LNCaP clone FGC (cell line): Measurements from ENCODE around the gene LRRK1.

Experiments
- DNase-seq: peaks from one replicate; pipeline ENCODE4 v3.0.0-alpha.2; 2011; ENCODE audit warnings: low read depth
- H3K4me3 ChIP-seq: 2 replicates; pipeline ENCODE4 v1.5.1; 2011; ENCODE audit warnings: mild to moderate bottlenecking, low read depth, low read length, control low read depth
- TF ChIP-seq, protein P1 (sequence below): IDR thresholded peaks from 2 replicates; pipeline ENCODE4 v1.5.1; 2012; ENCODE audit warnings: mild to moderate bottlenecking; ENCODE audit not compliant: control insufficient read depth, insufficient read depth; ENCODE audit errors: extremely low read depth

The LRRK1 gene

DNA sequence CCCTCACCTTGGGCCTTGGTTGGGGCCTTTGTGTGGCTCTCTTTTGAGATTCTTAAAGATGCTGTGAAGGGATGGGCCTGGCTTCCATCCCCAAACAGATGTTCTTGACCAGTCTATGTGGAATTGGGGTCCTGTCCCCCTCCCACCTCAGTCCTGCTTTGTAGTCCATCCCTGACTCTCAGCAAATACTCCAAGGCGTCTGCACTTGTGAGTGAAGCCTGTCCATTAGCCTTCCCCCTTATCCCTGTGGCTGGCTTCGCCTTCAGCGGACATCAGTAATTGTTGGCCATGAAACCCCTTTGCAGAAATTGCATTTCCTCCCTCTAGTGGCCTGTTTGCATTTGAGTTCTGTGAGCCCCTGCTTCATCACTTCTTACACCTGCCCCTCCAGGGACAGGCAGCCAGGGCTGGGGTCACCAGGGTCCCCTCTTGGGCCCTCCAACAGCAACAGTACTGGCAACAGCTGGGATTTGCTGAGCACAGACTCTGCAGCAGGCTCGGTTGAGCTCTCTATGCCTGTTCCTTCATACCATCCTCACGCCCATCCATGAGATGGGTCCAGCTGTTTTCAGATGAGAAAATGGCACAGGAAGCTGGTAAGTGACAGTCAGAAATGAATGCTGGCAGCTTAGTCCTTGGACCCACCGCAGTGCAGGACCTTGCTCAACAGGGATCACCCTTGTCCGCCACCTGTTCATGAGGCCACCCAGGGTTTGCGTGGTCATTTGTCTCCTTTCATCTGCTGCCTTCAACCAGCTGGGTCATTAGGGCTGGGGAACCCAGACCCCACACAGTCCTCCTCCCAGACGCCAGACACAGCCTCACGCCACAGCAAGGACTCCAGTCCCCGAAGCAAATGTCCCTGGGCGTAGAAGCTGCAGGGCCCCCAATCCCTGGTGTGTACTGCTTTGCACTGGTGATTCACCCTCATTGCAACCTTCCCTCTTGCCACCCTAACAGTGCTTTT lies 8.9 kb upstream of the LRRK1 start:
- TF ChIP-seq, protein P1, sequence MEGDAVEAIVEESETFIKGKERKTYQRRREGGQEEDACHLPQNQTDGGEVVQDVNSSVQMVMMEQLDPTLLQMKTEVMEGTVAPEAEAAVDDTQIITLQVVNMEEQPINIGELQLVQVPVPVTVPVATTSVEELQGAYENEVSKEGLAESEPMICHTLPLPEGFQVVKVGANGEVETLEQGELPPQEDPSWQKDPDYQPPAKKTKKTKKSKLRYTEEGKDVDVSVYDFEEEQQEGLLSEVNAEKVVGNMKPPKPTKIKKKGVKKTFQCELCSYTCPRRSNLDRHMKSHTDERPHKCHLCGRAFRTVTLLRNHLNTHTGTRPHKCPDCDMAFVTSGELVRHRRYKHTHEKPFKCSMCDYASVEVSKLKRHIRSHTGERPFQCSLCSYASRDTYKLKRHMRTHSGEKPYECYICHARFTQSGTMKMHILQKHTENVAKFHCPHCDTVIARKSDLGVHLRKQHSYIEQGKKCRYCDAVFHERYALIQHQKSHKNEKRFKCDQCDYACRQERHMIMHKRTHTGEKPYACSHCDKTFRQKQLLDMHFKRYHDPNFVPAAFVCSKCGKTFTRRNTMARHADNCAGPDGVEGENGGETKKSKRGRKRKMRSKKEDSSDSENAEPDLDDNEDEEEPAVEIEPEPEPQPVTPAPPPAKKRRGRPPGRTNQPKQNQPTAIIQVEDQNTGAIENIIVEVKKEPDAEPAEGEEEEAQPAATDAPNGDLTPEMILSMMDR: peak; percentile 26

DNA sequence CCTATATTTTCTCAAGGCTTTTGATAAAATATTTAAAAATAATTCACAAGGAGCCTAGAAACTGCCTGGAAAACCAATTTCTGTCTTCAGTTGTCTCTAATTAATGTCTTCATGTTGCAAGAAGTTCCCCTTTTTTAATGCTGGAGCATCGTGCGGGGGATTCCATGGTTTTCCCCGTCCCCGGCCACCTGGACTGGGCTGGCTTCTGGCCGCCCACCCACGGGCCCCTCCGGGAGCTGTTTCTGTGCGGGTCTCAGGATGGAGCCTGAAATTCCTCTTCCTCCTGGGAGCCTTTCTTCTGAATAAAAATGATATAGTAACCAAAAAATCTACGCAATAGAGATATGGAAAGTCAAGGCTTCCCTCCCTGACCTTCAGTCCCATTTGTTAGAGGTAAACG lies 8.1 kb upstream of the LRRK1 start:
- TF ChIP-seq, protein P1: no peak
- DNase-seq: no peak
- no peak overlapping the region for H3K4me3 ChIP-seq

More for the DNA sequence above, 8.9 kb upstream of the LRRK1 start:
- no peak overlapping the region for H3K4me3 ChIP-seq
- no peak for DNase-seq

DNA sequence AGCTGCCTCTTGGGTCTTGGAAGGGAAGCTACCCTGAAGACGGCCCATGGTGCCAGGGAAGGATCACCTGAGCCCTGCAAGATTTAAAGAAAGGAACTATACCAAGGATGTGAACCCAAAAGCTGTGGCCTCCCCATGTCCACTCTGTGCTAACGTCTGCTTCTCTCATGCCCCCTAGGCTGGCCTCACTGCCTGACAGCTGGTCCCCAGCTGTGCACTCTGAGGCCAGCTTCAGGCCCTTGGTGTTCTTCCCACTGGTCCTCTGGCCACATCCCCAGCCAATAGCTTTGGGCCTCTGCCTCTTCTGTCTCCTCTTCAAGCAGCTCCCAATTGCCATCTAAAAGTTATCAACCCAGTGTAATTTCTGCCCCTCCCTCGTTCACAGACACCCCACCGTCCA lies 5.2 kb upstream of the LRRK1 start:
- TF ChIP-seq, protein P1: no peak
- no peak overlapping the region for H3K4me3 ChIP-seq
- no peak for DNase-seq

DNA sequence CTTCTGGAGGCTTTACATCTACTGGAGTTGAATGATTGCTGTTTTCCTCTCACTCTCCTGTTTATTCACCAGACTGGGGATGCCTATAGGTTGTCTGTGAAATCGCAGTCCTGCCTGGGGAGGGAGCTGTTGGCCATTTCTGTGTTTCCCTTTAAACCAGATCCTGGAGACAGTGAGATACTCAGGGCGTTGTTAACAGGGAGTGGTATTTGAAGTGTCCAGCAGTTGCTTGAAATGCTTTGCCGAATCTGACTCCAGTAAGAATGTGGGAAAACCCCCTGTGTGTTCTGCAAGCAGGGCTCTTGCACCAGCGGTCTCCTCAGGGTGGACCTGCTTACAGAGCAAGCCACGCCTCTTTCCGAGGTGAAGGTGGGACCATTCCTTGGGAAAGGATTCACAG lies 4.3 kb upstream of the LRRK1 start:
- H3K4me3 ChIP-seq: no peak overlapping the region
- TF ChIP-seq, protein P1: no peak
- no peak for DNase-seq

DNA sequence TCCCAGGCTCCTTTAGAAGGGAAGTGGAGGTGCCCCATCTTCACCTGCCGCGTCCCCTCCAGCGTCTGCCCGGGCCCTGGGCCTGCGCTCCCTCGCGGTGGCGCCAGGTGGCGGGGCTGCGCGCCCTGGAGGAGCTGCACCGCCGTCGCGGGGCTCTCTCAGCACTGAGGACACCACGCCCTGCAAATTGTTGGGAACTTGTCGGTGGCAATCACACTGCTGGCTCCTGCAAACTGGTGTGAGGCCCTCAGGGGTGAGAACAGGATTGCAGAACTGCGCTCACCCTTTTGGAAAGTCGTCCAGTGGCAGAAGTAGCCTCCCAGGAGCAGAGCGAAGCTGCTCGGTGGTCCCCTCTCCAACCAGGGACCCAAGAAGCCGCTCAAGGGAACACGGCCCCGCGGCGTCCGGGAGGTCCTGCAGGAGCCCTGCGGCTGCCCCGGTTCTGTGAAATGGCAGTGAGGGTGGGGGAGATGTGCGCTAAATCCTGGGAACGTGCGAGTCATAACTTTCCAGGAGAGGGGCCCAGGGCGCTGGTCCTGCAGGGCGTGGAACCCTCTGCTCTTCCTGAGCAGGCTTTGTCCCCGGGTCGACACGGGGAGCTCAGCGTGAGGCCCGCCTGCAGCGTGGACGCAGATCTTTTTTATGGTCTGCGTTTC lies 995 bp upstream of the LRRK1 start:
- H3K4me3 ChIP-seq: no peak overlapping the region
- TF ChIP-seq, protein P1: peak; percentile 95
- DNase-seq: no peak

DNA sequence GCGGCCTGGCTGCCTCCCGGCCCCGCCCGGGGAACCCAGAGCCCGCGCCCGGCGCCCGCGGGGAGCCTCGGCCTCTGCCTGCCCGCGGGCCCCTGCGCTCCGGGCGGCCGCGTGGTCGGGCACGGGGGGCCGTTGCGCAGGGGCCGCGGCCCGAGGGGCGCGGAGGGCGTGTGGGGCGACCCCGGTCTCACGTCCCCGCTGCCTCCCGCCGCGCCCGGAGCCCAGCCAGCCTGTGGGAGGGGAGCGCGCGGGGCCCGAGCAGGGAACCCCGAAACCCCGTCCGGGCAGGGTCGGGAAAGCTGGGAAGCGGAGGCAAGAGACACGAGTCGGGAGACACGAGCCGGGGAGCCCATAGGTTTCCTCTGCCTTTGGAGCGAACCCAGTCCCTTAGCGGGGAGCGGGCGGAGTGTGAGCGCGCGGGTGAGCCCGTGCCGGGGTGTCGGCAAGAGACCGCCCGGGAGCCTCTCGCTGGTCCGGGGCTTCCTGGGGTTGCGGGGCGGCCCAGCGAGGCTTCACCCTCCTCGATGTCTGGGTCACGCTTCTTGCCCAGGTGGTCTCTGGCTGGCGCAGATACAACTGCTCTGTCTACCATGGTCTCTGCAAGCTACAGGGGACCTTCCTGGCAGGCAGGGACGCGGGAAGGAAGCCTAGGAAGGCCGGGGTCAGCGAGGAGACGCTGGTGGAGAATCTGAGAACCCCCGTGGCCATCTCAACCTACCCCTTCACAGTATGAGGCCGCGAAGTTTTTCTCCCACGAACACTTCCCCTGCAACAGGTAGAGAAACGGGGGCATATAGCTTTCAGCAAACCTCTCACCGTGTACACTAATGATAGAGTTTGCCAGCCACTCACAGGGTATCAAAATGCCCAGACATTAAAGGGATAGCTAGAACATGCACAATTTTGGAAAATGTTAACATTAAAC lies 586 bp downstream of the LRRK1 start:
- no peak overlapping the region for H3K4me3 ChIP-seq
- DNase-seq: no peak
- TF ChIP-seq, protein P1: no peak
